HG03025 (cell line): ENCODE results near the gene RBM6.
"Not testable (repeated sequence)": the region's sequence is repeated elsewhere in the genome, so short reads cannot be mapped to it uniquely, and the experiment has no call there.

ENCODE experiments used
- ATAC-seq: cut with Tn5 transposase; IDR thresholded peaks from one replicate; pipeline ENCODE4 v1.9.1; 2021; ENCODE audit warnings: mild to moderate bottlenecking, moderate library complexity; ENCODE audit not compliant: unreplicated experiment, low FRiP score

RBM6 gene

DNA sequence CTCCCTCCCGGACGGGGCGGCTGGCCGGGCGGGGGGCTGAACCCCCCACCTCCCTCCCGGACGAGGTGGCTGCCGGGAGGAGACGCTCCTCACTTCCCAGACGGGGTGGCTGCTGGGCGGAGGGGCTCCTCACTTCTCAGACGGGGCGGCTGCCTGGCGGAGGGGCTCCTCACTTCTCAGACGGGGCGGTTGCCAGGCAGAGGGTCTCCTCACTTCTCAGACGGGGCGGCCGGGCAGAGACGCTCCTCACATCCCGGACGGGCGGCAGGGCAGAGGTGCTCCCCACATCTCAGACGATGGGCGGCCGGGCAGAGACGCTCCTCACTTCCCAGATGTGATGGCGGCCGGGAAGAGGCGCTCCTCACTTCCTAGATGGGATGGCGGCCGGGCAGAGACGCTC is 145.0 kb downstream of the RBM6 start:
- ATAC-seq, result not testable (repeated sequence)

DNA sequence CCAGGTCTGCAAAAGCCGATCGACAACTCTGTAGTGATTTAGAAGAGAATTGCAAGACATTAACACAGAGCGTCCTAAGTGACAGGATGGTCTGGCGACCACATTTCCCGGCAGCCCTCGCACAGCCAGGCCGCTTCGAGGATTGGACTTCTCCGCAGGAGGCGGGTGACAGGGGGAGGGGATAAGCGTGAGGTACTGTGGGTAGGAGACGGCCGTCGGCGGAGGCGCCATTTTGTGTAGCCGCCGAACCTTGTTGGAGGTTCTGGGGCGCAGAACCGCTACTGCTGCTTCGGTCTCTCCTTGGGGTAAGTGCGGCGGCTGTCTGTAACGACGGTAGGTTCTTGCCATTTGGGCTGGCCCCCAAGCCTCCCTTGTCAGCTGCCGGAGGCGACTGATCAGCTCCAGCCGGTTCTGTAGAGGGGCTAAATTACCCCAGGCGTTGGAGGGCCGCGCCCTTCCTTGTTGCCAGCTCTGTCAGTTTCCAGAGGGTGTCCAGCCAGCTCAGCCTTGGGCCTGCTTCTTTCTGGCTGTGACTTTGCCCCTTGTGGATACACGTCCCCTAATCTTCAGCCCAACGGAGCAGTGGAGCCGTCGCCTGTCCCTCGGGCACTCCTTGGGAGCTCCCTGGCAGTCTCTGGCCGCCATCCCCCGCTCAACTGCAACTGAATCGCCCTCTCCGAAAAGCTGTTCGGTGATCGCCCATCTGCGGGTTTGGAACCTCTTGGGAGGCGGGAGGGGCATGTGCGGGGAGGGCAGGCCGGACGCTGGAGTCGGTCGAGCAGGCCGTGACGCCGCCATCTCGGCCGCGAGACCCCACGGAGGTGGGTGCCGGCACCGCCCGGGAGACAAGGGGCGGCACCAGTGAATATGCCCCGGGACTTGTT is 149.0 kb downstream of the RBM6 start, which contains the start of gene RBM5:
Gene RBM5 (plus strand): TSS at position 195 of the 884 bp plus-strand sequence. CDS start 1,516 bp downstream, outside the sequence.
- peak; percentile 94 for ATAC-seq

DNA sequence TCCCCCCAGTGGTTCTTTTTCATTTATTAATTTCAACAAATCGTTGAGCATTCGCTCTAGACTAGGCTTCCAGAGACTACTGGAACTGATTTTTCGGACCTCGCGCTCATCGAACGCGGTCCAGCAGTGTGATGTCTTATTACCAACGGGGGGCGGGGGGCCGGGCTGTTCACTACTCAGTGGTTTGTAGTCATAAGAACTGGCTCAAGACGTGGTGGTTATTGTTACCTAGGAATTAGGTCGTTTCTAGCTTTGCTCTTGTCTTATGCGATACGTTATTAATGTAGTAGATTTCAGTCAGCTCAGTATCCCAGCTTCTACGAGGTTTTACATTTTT is 149.6 kb downstream of the RBM6 start:
- ATAC-seq, result peak; percentile 8

DNA sequence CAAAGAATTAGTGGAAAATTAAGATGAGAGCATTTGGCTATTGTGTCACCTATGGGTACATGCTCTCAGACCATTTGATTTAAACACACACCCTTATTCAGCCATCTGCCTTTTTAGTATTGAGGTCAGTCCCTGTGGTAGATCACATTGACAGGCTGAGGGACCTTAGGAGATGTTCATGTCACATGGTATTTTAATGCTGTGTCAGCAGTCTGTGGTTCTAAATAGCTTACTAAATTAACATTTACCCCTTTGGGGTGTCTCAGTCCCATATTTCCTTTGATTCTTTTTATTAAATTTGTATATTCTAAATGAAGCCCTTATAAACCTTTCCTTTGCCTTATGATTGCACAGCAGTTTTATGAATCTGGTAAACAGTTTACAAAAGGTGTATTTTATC is 151.0 kb downstream of the RBM6 start:
- ATAC-seq, result no peak

DNA sequence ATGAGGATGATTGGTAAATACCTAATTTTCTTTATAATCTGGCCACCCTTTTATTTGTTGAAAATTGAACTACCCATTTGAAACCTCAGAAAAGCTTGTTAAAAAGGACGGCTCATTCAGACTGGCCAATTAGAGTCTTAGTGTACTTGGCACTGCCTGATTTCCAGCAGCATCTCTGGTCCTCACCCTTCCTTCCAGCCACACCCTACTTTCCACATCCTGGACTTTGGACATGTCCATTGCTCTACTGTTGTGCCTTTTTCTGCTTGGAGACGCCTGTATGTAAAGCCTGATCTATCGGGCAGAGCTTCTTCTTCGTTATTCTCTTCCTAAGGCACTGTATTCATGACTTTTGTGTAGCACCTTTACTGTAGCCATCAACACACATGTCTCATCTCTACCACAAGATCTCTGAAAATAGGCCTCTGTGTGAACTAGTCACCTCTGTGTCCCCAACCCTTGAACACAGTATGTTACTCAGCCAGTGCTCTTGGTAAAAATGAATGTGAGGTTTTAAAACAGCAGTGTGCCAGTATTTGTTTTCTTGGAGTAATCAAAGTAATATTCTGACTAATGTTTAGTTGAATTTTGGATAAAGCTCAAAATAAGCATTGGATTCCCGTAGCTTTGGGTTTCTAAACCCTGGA is 155.5 kb downstream of the RBM6 start:
- ATAC-seq, result no peak

DNA sequence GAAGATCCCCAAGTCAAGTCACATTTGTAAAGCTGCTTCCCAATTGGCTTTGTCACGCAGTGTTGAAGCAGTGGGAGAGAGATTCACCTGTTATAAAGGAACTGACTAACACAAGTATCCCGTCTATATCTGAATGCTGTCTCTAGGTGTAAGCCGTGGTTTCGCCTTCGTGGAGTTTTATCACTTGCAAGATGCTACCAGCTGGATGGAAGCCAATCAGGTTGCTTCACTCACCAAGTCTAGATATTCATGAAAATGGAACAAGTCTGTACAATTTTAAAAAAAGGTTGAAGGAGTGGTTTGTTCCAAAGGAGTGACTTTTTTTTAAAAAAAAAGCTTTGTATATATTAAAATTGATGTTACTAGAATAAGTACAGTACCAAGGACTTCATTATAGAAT is 160.4 kb downstream of the RBM6 start:
- no peak for ATAC-seq

DNA sequence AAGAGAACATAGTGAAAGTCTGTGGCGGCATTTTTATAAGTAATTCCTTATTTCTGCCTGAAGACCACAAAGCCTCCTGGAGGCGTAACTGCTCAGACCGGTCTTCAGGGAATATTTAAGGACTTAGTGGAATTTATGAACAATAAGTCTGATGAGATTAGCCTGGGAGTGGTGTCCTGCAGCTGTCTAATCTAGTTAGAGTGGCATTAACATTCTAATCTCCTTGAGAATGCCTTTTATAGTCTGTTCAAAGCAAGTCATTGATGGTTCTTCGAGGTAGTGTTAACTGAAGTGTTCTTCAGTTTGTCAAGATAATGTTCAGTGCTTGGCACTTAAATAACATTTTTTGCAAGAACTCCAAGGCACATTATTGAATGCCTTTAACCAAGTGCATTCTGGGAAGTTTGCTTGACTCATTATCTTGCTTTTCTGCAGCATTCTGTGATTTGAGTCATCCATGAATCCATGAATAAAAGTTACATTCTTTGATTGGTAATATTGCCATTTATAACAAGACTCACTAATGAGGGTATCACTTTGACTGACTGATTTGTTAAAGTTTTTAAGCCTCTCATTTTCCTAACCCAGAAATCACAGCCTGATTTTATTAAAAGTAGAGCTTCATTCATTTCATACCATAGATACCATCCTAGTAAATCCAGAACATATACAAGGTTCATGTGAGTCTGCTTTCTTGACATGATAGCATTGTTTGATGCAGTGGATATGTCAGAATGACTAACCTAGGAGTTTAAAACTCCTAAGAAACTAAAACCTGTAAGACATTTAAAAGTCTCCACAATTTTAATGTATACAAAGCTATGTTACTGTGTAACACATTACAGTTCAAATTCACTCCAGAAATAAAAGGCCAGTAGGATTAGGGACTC is 161.3 kb downstream of the RBM6 start:
- ATAC-seq, result no peak

DNA sequence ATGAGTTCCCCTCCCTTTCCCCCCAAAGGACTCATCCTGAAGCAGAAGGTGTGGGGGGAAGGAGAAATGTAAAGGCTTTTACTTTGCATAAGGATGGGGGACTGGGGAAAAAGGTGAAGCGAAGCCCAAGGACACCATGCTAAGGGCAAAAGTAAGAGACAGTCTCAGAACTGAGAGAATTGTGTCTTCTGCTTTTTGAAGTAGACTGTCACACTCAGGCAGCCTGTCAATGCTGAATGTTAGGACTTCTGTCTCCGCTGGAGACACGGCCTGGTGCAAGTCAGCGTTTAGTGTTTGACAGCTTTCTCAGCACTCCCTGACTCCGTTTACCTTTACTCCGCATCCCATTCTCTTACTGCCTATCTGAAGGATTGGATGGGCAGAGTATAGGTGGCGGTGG is 162.6 kb downstream of the RBM6 start:
- ATAC-seq, result no peak

DNA sequence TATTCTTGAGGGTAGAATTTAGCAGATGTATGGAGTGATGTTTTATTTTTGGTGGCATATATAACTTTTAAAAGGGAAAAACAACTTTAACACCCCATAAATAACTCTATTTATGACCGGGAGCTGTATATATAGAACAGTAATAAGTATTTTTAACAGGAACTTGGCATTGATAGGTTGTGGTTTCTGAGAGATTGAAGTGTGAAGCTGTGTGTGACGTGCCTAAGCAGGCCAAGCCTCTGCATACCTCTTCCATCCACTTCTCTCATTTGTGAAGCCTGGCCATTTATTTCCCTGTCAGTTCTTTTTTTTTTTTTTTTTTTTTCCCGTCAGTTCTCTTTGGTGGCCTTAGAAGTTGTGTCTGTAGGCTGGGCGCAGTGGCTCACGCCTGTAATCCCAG is 171.8 kb downstream of the RBM6 start:
- ATAC-seq, result no peak

DNA sequence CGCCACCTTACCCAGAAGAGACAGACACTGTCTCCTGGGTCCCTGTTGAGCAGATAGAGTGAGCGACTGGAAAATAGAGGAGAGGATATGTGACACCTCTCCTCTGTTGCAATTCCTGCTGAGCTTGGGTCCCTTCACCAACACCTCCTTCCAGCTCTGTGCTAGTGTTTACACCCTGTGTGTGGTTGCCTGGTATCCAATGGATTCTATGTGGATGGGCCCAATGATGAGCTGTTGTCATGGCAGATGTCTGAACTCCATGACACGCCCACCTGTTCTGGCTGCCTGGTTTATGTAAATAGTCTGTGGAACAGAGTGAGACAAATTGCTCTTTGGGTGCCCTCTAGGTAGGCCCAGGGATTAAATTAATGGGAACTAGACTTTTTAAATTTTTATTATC is 172.5 kb downstream of the RBM6 start:
- no peak for ATAC-seq

DNA sequence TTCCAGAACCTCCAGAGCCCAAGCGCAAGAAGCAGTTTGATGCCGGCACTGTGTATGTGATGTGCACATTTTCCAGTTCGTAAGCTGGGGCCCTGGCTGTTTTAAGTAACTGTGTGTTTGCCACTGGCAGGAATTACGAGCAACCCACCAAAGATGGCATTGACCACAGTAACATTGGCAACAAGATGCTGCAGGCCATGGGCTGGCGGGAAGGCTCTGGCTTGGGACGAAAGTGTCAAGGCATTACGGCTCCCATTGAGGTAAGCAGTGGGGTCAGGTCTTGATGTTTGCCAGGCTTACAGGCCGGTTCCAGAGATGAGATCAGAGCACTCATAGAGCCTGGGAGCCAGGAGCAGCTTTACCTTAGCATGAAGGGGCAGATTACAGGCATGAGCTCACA is 177.2 kb downstream of the RBM6 start:
- ATAC-seq, result no peak

DNA sequence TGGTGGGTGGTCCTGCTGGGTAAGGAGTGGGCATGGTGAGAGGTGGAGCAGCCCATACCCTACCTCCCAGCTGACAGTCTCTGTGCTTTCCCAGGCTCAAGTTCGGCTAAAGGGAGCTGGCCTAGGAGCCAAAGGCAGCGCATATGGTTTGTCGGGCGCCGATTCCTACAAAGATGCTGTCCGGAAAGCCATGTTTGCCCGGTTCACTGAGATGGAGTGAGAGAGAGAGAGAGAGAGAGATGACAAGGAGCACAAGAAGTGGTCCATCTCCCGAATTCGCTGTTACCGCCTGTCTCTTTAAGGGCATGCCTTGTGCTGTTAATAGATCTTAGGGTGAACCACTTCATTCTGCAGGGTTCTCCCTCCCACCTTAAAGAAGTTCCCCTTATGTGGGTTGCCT is 178.3 kb downstream of the RBM6 start:
- ATAC-seq, result no peak

DNA sequence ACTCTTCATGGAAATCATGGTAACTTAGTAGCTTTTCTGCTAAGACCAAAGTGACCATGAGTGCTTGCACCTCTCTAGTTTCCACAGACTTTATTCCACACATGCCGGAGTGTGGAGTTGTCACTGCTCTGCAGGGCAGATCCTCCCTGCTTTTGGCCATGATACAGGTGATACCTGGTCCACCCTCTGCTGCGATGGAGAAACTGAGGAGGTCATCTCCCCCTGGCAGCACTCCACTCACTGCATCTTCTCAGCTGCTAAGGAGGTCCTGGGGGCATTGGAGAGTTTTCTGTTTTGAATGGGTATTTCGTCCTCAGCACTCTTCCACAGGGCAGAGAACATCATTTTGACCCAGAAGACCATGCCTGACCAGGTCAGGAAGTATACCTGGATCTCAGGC is 179.8 kb downstream of the RBM6 start:
- no peak for ATAC-seq

DNA sequence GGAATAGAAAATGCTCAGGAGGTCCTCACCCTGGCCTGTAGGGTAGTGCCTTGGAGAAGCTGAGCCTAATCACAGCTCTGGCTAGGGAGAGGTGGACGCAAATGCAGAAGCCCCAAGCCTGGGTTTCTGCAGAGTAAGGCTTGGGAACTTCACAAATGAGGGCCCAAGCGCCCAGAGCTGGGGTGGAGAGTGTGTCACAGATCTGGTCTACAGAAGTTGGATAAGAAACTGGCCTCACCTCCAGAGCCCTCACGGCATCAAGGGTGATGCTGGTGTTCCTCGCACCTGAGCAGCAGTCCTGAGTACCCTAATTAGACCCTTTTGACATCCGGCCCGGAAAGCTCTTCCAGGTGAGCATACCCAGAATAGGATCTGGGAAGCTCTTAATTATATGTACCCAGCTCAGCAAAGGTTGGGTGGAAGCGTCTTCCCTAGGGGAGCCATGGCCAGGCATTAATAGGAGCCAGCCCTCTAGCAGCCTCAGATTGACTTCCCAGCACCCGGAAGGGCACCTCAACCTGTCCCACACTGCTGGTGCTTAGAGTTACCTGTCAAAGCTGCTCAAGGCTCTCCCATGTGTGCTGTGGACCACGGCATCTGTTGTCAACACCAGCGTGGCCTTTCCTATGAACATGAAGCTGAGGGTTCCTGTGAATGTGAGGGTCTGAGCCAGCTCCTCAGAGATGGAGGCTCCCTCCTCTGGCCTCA is 180.6 kb downstream of the RBM6 start:
- ATAC-seq, result no peak

DNA sequence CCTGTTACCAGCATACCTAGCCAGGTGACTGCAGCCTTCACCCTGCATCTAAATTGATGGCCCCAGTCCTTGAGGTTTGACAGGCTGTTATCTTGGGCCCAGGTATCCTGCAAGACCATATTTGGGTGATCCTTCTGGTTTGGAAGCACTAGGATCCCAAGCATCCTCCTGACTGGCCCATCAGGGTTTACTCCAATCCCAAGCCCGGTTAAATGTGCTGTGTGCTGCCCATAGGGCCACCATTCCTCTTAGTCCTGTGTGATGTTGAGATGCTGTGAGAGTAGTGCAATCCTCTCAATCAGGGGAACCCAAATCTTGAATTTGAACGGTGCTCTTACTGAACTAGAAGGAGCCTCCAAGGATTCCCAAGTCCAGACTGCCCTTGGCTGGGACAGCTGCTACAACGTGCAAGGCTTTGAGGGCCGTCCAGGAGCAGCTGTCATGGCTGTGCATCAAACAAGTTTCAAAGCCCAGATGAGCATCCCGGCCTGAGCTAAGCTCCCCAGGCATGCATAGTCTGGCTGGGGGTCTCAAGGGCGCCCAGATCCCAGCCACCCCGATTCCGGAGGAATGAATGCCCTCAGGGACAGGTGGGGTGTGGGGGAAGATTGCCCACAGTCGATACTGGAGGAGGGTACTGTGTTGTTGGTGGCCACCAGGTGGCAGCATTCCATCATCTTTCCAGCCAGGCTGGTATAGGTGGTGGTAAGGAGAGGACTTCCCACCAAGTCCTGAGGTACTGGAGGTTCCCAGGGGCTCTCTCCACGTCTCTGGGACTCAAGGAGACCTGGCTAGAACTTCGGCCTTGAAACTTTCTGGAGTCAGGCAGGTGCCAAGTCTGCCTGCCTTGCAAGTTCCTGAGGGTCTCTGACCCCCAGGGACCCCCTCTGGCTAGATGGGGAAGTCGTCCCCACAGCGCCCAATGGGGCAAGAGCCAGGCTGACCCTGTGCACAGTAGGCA is 181.4 kb downstream of the RBM6 start:
- no peak for ATAC-seq

DNA sequence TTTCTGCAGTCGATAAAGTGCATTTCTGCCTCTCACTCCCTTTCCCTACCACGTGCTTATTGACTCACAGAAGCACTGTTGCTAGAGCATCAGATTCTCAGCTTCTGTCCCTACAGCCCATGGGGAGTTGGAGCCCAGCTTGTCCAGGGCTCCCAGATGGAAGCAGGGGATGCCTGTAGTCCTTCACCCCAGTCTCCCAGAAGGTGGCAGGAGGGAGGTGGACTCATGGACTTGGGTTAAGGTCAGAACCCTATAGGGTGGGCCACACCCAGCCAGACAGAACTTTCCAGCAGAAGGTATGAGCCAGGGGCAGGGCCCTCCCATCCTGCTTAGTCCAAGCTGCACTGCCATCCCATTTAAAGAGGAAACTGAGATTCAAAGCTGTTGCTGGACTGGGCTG is 182.1 kb downstream of the RBM6 start:
- no peak for ATAC-seq

DNA sequence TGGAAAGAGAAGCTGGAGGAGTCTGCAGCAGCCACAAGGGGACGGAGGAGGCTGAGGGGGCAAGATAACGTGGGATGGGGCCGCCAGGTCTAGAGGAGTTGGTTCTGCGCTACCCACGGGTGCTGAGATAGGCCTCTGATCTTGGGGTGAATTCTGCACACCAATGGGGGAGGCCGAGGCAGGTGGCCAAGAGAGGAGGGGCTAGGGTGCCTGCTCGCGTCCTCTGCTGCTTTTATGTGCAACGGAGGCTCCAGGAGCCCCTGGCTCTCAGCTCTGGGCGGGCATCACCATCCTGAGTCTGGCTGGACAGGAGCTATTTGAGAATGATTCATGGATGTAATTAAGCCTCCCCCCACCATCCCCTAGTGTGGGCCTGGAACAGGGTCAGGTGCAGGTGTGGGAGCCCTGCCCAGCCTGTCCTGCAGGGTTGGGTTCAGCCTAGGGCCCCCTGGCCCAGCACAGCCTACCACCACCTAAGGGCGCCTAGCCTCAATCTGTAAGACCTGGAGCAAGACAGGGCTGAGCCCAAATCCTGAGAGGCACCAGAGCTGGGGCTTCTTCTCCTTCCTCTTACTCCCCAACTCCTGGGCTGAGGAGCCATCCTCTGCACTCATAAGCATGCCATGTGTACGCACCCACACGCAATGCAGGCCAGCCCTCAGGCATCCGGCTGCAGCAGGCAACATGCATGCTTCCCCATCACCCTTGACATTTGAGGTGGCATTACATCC is 182.9 kb downstream of the RBM6 start:
- ATAC-seq, result no peak

DNA sequence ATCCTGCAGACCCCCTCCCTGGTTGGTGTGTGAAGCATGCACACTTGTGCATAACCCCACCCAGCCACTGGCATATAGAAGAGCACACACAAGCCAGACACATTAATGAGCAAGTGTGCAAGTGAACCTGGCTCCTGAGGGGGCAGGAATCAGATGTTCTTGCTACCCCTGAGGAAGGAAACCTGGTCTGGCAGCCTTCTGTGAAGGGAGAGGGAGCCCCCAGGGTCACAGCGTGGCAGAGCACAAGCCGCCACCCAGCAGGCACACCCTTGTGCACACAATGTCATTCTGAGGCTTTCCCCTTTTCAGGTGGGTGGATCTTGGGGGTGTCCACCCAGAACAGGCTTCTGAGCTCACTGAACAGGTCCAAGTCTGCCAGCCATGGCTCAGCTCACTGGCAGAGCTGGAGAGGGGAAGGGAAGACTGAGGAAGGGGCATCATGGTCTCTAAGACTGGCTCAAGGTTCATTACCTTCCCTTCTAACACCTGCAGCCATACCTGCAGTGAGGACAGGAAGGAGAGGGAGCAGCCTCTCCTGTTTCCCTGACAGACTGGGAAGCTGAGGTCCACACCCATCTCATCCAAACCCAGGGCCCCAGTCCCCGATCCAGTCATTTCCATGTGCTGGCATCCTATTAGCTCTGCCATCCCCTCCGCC is 183.6 kb downstream of the RBM6 start:
- ATAC-seq, result no peak
